HG02759 (cell line): ENCODE results near the gene DRC7.
"Not testable (repeated sequence)": the region's sequence is repeated elsewhere in the genome, so short reads cannot be mapped to it uniquely, and the experiment has no call there.

Experiments used
- ATAC-seq: cut with Tn5 transposase; IDR thresholded peaks from one replicate; pipeline ENCODE4 v1.9.1; 2021; ENCODE audit warnings: mild to moderate bottlenecking, moderate library complexity; ENCODE audit not compliant: unreplicated experiment

The DRC7 gene

DNA sequence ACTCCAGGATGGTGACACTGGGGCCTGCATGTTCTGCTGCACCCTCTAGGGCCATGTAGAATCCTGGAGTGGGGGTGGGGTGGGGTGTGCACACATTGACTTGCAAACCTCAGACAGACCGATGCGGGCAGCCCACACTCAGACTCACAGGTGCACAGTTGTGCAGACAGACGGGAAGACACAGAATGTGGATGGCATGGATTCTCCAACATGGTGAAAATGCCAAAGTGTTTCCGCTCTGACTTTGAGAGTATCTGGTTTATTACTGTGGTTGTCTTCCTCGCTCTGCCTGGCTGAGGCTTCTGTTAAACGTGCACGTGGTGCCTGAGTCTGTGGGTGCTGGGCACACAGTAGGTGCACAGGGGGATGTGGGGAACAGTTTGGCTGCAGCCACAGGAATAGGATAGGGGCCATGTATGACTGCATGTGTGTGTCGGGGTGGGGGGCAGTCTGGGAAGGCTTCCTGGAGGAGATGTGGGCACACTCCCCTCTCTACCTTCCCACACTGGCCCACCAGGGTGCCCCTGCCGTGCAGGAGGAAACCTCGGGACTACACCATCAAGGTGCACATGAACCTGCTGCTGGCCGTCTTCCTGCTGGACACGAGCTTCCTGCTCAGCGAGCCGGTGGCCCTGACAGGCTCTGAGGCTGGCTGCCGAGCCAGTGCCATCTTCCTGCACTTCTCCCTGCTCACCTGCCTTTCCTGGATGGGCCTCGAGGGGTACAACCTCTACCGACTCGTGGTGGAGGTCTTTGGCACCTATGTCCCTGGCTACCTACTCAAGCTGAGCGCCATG, 35.5 kb upstream of the DRC7 start:
- no peak for ATAC-seq

DNA sequence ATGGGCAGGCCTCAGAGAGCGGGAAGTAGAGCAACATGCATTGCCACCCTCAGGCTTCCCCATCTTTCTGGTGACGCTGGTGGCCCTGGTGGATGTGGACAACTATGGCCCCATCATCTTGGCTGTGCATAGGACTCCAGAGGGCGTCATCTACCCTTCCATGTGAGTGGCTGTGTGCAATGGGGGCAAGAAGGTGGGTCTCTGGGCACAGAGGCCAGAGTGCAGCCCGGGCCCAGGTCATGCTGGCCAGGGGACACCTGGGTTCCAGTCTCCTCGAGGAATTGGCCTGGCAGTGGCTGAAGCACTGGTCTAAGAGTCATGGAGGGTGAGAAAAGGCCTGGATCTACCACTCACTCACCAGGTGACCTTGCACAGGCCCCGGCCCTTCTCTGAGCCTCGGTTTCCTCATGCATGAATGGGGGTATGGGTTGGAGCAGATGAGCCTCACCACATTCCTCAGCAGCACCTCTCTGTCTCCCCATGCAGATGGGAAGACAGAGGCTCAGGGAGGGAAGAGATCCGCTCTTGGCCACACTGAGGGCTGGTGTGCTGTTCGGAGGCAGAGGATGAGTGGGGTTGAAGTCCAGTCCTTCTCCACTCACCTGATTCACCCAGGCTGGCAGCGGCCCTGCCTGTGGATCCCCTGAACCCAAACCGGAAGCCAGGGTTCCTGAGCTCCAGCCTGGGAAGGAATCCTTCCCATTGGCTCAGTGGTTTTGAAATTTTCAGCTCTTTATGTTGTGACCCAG, 33.7 kb upstream of the DRC7 start:
- ATAC-seq: no peak

DNA sequence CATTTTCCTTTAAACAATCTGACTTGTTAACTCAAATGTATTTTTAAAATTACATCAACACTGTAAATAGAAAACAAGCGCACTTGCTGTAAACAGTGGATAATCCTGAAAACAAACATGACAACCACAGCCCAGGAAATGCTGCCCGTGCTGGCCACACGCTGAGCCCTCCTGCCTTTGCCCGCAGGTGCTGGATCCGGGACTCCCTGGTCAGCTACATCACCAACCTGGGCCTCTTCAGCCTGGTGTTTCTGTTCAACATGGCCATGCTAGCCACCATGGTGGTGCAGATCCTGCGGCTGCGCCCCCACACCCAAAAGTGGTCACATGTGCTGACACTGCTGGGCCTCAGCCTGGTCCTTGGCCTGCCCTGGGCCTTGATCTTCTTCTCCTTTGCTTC, 33.1 kb upstream of the DRC7 start:
- ATAC-seq: no peak

DNA sequence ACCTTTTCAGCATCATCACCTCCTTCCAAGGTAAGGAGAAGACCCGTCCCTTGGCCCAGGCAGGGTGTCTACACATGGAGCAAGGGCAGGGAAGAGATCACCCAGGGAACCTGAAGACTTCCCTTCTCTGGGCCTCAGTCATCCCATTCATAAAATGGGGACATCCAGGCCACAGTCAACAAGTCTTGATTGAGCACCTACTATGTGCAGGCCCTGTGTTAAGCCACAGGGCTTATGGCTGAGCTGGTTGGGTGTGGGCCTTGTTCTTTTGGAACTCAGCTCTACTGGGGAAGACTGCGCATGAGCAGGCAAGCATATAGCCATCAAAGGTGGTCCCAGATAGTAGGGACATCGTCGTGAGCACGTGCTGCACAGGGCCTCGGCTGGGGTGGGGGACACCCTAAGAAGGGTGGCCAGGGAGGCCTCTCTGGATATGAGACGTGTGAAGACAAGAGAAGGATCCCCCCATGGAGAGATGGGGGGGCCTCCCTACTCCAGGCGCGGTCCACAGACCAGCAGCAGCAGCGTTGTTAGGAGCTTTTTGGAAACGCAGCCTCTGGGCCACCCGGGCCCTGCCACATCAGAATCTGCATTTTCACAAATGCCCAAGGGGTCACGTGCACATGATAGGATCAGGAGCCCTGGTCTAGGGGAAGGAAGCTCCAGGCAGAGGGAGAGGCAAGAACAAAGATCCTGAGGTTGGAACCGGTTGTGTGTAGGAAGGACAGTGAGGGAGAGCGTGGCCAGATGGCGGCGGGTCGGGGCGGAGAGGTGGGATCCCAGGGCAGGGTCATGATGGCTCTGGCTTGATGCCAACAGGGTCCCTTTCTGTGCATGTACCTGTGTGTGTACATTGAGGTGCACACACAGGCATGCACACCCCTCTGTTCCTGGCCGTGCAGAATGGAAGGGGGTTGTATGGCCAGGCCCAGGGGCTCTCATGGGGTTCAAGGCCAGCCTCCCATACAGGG, 32.4 kb upstream of the DRC7 start:
- ATAC-seq: no peak

DNA sequence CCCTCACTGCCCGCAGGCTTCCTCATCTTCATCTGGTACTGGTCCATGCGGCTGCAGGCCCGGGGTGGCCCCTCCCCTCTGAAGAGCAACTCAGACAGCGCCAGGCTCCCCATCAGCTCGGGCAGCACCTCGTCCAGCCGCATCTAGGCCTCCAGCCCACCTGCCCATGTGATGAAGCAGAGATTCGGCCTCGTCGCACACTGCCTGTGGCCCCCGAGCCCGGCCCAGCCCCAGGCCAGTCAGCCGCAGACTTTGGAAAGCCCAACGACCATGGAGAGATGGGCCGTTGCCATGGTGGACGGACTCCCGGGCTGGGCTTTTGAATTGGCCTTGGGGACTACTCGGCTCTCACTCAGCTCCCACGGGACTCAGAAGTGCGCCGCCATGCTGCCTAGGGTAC, 31.2 kb upstream of the DRC7 start:
- no peak for ATAC-seq

- ATAC-seq: no peak
Measured at GRCh38 chr16:57663917-57664661, 30.5 kb upstream of the DRC7 start.

DNA sequence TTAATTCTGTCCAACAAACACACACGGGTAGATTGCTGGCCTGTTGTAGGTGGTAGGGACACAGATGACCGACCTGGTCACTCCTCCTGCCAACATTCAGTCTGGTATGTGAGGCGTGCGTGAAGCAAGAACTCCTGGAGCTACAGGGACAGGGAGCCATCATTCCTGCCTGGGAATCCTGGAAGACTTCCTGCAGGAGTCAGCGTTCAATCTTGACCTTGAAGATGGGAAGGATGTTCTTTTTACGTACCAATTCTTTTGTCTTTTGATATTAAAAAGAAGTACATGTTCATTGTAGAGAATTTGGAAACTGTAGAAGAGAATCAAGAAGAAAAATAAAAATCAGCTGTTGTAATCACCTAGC, 30.0 kb upstream of the DRC7 start:
- no peak for ATAC-seq

GRCh38 chr16:57665541-57665940, 29.1 kb upstream of the DRC7 start:
- ATAC-seq: no peak

DNA sequence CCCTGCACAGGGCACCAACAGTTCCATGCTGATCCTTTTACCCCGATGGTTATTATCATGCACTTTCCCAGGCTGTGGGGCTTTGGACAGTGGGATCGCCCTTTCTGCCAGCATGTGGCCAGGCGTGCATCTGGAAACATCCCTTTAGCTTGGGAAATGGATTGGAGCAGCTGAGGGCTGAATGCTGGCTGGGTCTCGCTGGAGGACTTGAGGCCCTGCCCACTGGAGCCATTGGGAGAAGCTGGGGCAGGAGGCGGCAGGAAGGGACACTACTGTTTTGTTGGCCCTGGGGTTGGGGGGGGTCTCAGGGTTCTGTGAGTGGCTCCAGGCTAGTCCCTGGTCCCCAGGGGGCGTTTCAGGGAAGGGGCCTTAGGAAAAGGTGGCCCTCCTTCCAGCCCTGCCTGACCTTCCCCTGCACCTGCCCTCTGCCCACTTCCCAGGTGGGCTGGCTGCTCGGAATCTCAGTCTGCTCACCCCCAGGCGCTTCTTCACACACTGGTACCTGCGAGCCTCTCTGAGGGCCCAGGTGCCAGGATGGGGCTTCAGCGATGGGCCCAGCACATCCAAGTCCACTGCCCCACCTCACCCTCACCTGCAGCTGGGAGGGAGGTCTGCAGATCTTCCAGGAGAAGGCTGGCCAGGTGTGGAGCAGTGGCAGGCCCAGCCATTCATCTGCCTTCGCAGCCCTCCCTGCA, 28.1 kb upstream of the DRC7 start:
- ATAC-seq: no peak

GRCh38 chr16:57667048-57667525, 27.5 kb upstream of the DRC7 start:
- ATAC-seq: no peak

GRCh38 chr16:57667526-57668262, 26.9 kb upstream of the DRC7 start:
- ATAC-seq: no peak

DNA sequence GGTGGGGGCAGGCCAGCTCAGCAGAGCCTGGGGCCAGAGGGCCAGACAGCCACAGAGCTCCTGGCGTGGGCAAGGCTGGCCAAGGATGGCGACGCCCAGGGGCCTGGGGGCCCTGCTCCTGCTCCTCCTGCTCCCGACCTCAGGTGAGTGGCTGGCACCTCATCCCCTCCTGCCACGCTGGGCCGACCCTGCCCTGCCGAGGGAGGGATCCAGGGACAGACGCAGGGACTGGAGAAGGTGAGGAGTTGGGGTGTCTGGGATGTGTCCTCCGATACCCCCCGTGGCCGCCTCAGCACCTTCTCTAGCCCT, 26.4 kb upstream of the DRC7 start, which contains the start of gene ADGRG3:
ADGRG3 (plus strand) TSS at position 44 of the 309 bp plus-strand sequence; CDS start at position 86, 42 bp downstream.
- no peak for ATAC-seq

- ATAC-seq: no peak
Measured at GRCh38 chr16:57668630-57669475, 25.8 kb upstream of the DRC7 start.

- no peak for ATAC-seq
Measured at GRCh38 chr16:57669476-57670162, 25.0 kb upstream of the DRC7 start.

DNA sequence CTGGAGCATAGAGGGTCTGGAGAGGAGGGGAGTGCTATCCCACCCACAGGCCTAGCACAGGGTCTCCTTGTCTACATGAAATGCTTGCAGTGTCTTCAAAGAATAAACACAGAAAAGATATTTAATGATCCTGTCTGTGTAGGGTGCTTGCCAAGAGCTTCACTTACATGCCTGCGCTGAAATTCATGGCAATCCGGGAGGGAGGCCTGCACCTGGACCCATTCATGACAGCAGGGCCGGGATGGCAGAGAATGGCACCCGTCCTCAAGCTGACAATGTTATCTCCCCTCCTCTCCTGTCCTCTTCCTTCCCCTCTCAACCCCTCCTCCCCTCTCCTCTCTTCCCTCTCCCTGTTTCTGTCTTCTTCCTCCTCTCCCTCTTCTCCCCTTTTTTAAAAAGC, 24.4 kb upstream of the DRC7 start:
- no peak for ATAC-seq

GRCh38 chr16:57671451-57671850, 23.2 kb upstream of the DRC7 start:
- not testable (repeated sequence) for ATAC-seq

DNA sequence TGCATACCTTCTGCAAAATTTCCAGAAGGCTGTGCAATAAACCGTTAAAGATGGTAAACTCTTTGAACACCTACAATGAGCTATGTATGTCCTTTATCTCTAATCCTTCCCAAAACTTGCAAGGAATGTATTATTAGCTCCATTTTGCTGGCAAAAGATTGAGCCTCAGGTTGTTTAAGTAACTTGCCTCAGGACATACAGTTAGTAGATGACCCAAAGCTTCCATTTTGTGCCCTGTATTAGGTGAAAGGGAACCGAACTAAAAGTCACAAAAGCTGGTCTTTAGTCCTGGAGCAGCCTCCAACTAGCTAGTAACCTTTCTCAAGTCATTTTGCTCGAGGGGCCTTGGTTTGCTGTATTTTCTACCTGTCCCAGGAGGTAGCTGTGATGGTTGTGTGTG, 22.2 kb upstream of the DRC7 start:
- no peak for ATAC-seq

GRCh38 chr16:57672824-57673223, 21.8 kb upstream of the DRC7 start:
- ATAC-seq: no peak
